ENCODE data around the gene SLC26A1.

GRCh38 chr4:1024882-1025545 lies 31.8 kb upstream of the SLC26A1 start:
- no peak for TF ChIP-seq CTCF (IDR thresholded peaks at IDR 0.05; ENCODE audit: insufficient read depth, low read length, poor library complexity, severe bottlenecking)
- TF ChIP-seq EZH2phosphoT487 (conservative IDR thresholded peaks at IDR 0.05; ENCODE audit: low read length): no peak

Measured in SU-DHL-6 (cell line).